ENCODE results near the gene BAIAP2.

The BAIAP2 gene

DNA sequence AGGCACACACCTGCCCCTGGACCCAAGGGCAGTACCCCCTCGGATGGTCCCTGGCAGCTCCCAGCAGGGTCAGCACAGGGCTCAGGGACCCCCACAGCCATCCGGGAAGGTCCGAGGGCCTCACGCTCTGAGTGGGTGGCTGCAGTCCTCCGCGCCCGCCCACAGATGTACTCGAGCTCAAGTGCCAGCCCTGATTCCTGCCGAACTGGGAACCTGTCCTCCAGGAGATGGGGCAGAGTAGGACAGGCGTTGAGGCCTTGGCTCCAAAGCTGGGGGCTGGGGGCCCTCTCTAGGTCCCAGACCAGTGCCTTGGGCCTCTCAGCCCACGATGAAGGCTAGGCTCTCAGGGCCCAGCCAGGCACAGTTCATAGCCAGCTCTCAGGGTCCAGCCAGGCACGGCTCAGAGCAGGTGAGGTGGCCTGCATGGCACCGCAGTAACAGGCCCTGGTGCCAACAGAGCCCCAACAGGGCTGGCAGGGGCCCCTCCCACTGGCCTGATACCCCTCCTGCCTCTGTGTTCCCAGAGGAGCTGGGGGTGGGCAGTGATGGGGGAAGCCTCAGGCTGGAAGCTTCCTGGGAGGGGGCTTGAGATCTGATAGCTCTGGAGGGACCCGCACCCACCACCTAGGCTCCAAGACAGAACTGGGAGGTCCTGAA is 94.9 kb downstream of the BAIAP2 start:
- no peak overlapping the region for H3K4me3 ChIP-seq

DNA sequence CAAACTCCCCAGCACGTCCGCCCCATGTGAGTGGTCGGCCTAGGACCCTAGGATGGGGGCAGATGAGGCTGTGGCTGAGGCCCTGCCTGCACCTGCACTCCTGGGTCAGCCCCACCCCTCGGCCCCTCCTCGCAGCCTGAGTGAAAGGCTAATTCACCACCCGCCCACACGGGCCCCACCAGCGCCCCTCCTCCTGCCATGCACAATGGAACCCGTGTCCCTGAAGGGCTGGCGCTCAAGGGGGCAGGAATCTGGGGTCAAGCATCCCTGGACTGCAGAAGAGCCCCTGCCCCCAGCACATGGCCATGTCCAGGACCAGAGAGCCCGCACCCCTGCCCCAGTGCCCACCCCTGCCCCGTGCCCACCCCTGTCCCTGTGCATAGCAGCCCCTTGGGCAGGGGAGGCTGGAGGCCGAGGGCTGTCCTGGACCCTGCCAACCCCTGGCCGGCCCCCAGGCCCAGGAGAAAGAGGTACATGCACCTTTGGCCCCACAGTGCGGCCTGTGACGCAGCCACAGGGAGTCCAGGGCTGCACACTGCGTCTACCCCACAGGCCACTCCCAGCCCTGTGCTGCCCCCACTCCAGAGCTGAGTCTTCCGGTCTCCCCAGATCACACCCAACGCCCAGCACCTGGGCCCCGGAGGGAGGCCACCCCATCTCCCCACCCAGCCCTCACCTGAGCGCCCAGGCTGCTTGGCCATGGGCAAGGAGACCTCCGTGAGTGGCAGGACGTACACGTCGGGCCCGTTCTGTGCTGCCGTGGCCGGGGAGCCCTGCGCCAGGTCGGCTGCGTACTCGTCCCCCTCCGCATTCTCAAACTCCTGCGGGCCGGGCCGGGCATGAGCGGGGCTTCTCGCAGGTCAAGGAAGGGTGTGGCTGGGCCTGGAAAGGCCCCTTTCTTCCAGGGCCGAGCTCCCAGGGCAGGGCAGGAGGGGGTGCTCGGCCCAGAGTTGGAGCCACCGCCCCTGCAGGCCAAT is 95.7 kb downstream of the BAIAP2 start:
- Histone ChIP-seq H3K36me3 (no peaks in the 10 kb centered on the region), H3K9ac (no peak overlapping the region), H3K4me2 (peak overlapping the region; percentile 69), H3K4me3 (no peak overlapping the region), H3K9me3 (no peaks in the 10 kb centered on the region), H3K27ac (peak overlapping the region; percentile 45), H3K4me1 (peaks cover 68% of the 10 kb centered on the region), H4K20me1 (peaks cover 10% of the 10 kb centered on the region; the same call in 1 of the 2 replicates), H3K27me3 (no peaks in the 10 kb centered on the region)
- TF ChIP-seq Cebpa-rat (IDR thresholded peaks at IDR 0.05) = no peak

More for the DNA sequence above, 94.9 kb downstream of the BAIAP2 start:
- no peaks in the 10 kb centered on the region for H3K27me3 ChIP-seq
- peaks cover 60% of the 10 kb centered on the region for H3K4me1 ChIP-seq
- H3K27ac ChIP-seq = peak overlapping the region; percentile 45
- H3K4me2 ChIP-seq = peak overlapping the region; percentile 69
- no peaks in the 10 kb centered on the region for H3K9me3 ChIP-seq
- no peak for TF ChIP-seq Cebpa-rat (IDR thresholded peaks at IDR 0.05)
- H3K9ac ChIP-seq = peak overlapping the region; percentile 5; the same call in 1 of the 2 replicates
- no peaks in the 10 kb centered on the region for H3K36me3 ChIP-seq
- peaks cover 3% of the 10 kb centered on the region; the same call in 1 of the 2 replicates for H4K20me1 ChIP-seq

DNA sequence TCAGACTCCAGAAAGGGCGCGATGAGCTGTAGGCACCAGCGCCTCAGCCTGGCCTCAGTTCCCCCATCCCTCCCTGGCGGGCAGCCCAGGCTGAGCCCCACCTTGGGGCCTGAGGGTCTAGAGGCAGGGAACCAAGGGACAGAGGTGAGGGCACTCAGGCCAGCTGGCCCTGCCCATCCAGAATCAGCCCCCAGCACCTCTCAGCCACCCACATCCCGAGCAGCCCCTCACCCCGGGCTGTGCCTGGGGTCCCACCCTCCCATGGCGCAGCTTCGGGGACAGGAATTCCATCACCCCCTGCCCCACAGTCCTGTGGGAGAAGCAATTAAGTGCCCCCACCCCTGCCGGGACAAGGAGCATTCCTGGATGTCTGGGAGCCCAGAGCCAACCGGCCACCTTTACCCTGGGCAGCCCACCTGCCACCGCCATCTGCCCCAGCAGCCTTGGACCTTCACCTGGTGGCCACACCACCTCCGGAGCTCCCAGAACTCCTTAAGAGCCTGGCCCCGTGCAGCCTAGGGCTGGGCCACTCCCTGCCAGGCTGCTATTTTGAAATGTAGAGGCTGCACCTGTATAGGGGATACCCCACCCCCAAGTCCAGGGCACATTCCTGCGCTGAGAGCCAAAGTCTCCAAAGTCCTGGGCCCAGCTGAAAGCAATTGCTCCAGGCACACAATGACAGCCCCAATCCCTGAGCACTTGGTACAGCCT is 96.7 kb downstream of the BAIAP2 start:
- H3K9me3 ChIP-seq = no peaks in the 10 kb centered on the region
- no peak for TF ChIP-seq Cebpa-rat (IDR thresholded peaks at IDR 0.05)
- no peak overlapping the region for H3K9ac ChIP-seq
- H3K27ac ChIP-seq = no peak overlapping the region
- H3K4me2 ChIP-seq = no peak overlapping the region
- no peaks in the 10 kb centered on the region for H3K36me3 ChIP-seq
- no peaks in the 10 kb centered on the region for H3K27me3 ChIP-seq
- H4K20me1 ChIP-seq = peaks cover 10% of the 10 kb centered on the region; the same call in 1 of the 2 replicates
- H3K4me3 ChIP-seq = no peak overlapping the region
- H3K4me1 ChIP-seq = peaks cover 72% of the 10 kb centered on the region

DNA sequence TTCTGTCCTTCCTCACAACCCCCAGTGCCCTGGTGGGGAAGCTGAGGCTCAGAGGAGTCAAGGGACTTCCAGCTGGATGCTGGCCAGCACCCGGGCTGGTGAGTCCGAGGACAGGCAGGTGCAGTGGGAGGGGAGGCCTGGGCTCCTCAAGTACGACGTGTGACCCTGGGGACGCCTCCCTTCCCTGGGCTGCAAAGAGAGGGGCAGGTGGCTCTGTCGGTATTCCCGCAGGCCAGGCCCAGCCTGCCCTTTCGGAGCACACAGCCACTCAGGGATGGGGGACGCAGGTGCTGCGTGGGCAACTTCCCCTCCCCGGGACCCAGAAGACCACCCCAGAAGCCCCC is 97.2 kb downstream of the BAIAP2 start:
- no peak for TF ChIP-seq Cebpa-rat (IDR thresholded peaks at IDR 0.05)
- H3K9ac ChIP-seq = no peak overlapping the region
- no peaks in the 10 kb centered on the region for H3K27me3 ChIP-seq
- H3K27ac ChIP-seq = no peak overlapping the region
- no peaks in the 10 kb centered on the region for H3K9me3 ChIP-seq
- no peak overlapping the region for H3K4me2 ChIP-seq
- H3K36me3 ChIP-seq = no peaks in the 10 kb centered on the region
- no peak overlapping the region for H3K4me3 ChIP-seq
- peaks cover 70% of the 10 kb centered on the region for H3K4me1 ChIP-seq
- H4K20me1 ChIP-seq = peaks cover 10% of the 10 kb centered on the region; the same call in 1 of the 2 replicates

DNA sequence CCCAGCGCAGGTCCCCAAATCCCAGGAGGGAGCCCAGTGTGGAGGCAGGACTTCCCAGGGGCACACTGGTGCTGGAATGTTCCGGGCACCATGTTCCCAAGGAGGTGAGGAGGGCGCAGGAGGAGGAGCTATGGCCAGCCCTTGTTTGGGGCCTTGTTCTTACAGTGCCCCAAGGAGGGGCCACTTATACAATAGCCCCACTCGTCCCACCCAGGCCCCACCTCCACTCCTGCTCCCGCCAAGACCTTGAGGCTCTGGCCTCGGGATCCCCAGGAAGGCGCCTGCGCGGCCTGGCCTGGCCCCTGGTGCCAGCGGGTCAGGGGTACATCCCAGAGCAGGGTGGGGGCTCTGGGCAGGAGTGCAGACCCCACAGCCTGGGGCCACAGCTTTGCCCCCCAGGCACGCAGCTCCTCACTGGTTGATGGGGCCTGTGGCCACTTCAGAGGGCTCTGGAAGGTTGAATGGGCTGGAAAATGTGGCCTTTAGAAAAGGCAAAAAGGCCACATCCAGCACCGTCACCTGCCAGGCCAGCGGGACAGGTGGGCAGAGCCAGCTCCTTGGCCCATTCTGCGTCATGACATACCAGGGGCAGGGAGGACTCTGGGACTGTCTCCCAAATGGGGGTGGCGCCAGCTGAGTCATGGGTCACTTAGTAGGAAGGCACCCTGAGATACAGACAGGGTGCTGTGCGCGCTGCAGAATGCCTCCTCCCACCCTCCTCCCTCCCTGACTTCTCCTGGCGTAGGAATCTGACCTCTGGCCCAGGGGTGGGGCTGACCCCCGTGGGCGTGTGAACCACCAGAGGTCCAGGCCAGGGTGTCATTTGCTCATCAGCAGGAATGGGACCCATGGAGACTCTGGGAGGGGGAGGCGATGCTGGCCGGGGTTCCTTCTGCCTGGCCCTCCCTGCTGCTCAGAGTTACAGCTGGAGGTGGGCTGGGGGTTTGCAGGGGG is 98.1 kb downstream of the BAIAP2 start:
- TF ChIP-seq Cebpa-rat (IDR thresholded peaks at IDR 0.05) = no peak
- peaks cover 61% of the 10 kb centered on the region for H3K4me1 ChIP-seq

DNA sequence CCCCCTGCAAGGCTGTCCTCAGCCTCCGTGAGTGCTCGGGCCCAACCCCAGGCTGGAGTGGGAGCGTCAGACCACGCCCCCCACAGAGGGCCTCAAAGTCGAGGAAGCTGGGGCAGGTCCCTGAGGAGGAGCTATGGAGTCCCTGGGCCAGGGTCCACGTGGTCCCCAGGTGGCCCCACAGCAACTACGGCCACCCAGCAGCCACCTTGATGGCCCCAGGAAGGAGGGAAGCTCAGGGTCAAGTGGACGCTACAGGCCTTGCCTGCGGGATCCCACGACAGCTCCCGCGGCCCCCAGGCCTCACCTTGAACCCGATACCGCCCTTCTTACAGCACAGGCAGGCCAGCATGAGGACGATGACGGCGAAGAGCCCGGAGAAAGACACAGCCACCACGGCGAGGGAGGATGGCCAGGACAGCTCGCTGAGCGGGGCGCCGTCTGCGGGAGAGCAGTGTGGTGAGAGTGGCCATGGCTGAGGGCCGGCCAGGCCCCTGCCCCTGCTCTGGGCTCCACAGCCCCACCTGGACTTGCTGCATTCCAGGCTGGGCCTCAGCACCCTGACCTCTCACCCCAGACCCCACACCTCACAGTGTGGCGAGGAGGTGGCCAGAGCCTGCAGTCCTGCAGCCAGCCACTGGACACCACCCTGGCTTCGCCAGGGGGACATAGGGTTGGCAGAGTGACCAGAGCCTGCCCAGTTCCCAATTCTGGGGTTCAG is 99.3 kb downstream of the BAIAP2 start:
- Histone ChIP-seq H4K20me1 (peaks cover 10% of the 10 kb centered on the region; the same call in 1 of the 2 replicates), H3K4me3 (no peak overlapping the region), H3K4me2 (peak overlapping the region; percentile 80), H3K9ac (no peak overlapping the region), H3K9me3 (no peaks in the 10 kb centered on the region), H3K27ac (no peak overlapping the region), H3K4me1 (peaks cover 58% of the 10 kb centered on the region), H3K36me3 (no peaks in the 10 kb centered on the region), H3K27me3 (no peaks in the 10 kb centered on the region)
- no peak for TF ChIP-seq Cebpa-rat (IDR thresholded peaks at IDR 0.05)

More for the DNA sequence above, 98.1 kb downstream of the BAIAP2 start:
- peak overlapping the region; percentile 80; the same call in 1 of the 2 replicates for H3K4me2 ChIP-seq
- H4K20me1 ChIP-seq = peaks cover 10% of the 10 kb centered on the region; the same call in 1 of the 2 replicates
- no peaks in the 10 kb centered on the region for H3K9me3 ChIP-seq
- no peak overlapping the region for H3K27ac ChIP-seq
- no peaks in the 10 kb centered on the region for H3K27me3 ChIP-seq
- H3K4me3 ChIP-seq = no peak overlapping the region
- H3K9ac ChIP-seq = no peak overlapping the region
- no peaks in the 10 kb centered on the region for H3K36me3 ChIP-seq

DNA sequence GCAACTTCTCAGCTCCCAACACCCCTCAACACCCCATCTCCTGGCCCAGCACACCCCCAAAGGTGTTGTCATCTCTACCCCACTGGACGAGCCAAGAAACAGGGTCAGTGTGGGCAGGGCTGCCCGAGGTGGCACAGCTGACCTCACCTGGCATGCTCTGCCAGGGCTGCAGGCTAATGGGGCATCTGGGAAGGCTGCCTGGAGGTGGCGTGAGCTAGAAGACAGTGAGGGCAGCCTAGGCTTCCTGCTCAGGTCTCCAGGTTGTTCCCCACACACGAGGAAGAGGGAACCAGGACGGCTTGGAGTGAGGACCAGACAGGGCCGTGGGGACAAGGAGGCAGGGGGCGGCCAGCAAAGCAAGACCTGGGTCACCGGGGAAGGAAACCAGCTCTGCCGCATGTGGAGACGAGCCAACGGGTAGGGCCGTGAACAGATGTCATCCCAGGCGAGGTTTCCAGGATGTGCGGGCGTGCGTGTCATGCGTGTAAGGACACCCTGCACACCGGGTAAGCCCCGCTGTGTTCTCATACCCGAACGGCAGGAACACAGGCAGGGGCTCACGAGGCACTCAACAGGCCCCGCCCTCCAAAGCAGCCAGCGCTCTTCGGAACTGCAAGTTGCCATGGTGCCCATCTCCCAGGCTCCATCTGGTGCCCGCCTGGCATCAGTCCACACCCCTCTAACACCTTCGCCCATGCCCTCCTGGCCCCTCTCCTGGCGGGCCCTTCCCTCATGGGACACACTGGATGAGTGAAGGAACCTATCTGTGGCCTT is 100.7 kb downstream of the BAIAP2 start:
- H4K20me1 ChIP-seq = peaks cover 10% of the 10 kb centered on the region; the same call in 1 of the 2 replicates
- peak overlapping the region; percentile 49; the same call in 1 of the 2 replicates for H3K27ac ChIP-seq
- H3K36me3 ChIP-seq = no peaks in the 10 kb centered on the region
- H3K4me2 ChIP-seq = peak overlapping the region; percentile 80
- H3K27me3 ChIP-seq = no peaks in the 10 kb centered on the region
- H3K9ac ChIP-seq = no peak overlapping the region
- no peak for TF ChIP-seq Cebpa-rat (IDR thresholded peaks at IDR 0.05)
- no peak overlapping the region for H3K4me3 ChIP-seq
- H3K9me3 ChIP-seq = no peaks in the 10 kb centered on the region
- peaks cover 60% of the 10 kb centered on the region for H3K4me1 ChIP-seq
